ENCODE measurements around the gene APLP2.
"Not testable (repeated sequence)": the region's sequence is repeated elsewhere in the genome, so short reads cannot be mapped to it uniquely, and the experiment has no call there.

The APLP2 gene

DNA sequence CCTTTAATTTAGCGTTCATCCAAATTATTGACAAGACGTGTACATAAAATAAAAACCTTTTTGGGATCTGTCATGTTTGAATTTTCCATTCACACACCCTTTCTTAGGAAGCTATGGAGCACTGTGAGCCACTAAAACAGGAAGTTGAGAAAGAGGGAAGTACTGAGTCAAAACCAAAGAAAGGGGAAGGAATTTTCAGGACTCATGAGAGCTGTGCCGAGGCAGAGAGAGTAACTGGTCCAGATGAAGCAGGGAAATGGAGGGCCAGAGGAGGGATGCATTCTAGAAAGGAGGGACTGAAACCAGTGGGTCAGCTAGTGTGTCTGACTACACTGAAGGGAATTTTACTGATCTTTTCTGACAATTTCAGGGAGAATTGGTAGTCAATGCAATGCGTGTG lies 24.9 kb downstream of the APLP2 start:
- no peak for DNase-seq

DNA sequence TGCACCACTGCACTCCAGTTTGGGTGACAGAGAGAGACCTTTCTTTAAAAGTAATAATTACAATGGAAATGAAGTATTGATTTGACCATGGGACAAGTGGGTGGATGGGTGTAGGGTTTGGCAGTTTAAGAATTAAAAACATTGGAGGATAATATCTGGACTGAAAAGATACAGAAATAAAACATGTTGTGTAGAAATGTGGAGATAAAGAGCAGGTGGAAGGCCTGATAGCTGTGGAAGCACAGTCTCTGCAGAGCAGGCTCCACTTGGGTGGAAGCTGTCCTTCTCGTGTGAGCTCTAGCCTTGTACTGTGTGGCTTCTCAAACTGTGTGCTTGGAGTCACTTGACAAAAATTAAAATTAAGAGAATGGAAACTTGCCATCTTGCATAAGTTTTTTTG lies 25.6 kb downstream of the APLP2 start:
- DNase-seq: no peak

DNA sequence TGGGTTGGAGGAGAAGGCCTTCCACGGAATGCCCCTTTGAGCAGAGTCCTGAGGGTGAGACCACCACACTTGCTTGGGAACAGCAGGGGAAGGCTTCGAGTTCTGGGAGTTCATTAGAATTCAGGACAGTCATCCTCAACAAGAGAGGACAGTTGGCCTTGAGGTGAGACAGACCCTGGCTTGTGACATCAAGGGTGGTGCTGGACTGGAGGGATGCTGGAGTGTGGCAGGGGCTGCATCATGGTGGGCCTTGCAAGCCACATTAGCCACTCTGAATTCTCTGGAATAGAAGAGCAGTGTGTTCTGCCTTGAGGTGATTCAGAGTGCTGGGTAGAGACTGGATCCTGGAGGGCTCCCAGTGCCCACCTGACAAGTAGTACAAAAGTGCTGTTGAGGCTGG lies 26.3 kb downstream of the APLP2 start:
- no peak for DNase-seq

DNA sequence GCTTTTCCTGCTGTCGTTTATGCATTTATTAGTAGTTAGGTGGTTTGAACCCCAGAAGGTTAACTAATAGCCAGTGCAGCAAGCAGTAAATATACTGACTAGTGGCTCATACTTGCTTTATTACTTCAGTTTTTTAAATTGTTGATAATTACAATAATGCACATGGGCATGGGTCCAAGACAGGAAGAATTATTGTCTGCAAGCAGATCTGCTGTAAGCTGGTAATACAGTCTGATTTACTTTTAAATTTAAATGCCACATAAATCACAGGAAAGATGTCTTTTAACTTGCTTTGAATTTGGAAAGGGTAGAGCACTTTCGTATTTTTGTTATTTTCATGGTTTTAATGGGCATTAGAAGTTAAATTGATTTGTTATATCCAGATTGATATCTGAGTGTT lies 27.1 kb downstream of the APLP2 start:
- no peak for DNase-seq

DNA sequence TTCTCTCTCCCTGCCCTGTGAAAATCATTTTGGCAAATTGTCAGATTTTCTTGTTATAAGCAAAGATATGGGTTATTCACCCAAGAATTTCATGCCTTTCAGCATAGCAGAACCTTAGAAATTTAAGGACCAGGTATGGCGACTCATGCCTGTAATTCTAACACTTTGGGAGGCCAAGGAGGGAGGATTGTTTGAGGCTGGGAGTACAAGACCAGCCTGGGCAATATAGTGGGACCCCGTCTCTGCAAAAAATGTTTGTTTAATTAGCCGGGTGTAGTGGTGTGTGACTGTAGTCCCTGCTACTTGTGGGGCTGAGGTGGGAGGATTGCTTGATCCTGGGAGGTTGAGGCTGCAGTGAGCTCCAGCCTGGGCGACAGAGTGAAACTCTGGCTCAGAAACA lies 27.6 kb downstream of the APLP2 start:
- DNase-seq: no peak

DNA sequence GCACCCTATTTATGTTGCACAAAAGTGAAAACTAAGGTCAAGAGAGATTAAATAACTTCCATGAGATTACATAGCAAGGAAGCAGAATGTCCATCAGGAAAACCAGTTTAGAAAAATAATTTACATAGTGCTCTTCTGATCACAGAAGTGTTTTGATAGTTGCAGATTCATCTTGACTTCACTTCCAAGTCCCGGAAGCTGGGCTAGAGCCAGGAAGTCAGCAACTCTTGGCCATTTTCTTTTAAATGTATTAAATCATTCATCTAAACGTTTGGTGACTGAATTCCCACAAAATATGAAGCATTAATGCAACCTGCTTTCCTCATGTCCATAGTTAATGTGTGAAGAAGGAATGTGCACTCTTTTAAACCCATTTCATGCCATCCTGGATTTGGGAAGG lies 29.7 kb downstream of the APLP2 start:
- DNase-seq: peak in 1 of 2 experiments; percentile 36

DNA sequence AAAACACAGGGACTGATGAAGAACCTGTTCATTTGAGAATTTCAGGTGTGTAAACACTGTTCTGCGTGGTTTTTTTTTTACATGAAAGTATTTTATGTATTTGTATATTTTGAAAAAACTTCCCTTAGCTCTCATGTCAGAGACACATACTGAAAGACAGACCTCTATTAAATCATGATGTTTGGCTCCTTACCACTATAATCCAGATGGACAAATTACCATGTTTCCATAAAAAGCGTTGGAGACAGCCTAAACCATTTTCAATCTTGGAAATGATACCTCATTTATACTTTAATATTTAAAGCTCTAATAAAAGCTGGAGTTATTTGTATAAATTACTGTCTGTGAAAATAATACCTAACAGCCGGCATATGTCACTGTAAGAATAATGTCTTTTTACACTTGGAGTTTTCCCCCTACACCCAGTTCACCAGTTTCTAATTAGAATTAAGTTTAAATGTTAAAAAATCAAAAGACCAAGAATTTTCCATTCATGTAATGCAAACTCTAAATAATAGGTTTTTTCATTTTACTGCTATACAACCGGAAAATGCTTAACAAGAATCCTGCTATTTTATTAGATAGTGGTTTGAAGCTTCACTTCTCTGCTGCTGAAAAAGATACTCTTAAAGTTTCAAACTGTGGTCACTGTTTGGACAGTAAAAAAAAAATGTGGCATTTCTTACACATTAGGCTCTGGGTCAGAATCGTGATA lies 30.8 kb downstream of the APLP2 start:
- DNase-seq: peak in 1 of 2 experiments; percentile 54

DNA sequence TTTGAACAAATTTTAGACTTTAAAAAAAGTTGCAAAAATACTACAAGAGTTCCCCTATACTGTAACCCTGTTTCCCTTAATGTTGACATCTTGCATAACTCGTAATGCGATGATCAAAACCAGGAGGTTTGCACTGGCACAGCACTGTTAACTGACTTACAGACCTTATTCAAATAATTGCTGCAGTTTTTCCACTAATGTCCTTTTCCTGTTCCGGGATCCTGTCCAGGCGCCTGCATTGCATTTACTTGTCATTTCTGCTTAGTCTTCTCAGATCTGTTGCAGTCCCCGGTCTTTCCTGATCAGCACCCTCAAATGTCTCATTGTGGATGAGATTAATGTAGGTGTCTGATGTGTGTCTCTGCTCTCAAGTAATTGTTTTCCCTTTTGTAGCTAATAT lies 32.0 kb downstream of the APLP2 start:
- no peak for DNase-seq

DNA sequence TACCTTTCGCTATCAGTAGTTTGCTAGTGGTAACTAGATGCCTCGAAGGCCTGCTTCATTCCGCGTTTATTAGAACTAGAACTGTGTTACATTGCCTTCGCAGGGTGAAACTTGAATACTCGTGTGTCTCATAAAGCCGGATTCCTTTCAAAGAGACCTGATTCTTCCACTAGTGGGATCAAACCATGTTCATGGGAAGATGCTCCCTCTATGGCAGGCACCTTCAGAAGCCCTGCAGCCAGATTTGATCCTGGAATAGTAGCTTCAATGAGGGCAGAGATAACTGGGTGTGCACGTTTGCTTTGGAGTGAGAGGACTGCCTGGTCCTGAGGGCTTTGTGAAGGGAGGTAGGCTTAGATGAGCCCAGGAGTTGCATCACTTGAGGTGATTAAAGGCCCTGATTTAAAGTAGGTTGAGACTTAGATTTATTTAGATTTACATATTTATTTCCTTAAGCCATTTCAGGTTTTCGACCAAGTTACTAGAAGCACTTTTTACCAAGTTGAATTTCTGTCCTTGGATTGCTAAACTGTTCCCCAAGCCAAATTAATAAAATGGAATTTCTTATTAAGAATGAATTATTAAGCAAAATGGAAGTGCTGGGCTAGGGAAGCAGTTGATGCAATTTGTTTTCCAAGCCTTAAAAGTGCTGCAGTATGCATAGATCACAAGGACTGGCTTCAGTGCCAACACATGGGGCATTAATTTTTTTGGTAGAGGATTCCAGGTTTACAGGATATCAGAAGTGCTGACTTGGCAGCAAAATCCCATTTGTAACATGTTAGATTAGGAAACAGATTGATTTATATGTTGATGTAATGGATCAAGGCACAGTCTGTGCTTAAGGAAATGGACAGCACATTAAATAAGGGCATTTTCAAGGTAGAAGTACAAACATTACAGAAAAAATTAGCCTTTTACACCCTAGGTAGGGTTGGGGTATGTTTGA lies 32.9 kb downstream of the APLP2 start:
- peak; percentile 41 to 73 for DNase-seq

DNA sequence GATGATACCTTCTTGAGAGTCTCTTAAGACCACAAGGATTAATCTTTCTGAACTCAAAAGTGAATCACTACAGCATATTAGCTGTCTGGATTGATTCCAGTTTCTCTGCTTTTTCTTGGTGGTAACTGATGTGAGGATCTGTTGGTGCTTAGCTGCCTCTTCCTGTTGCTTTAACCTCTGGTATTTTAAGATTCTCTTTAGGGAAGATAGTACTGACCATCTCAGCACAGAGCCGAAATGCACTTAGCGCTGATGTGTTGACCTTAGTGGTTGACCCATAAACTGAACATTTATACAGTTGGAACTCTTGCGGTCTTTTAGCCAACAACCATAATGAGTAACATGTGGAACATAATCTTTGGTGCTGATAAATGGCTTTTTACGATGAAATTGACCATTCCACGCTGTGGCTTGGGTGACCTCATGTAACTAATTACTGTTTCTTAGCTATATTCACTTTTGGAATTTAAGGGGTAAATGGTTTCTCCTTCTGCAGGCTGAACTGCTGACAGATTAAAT lies 33.7 kb downstream of the APLP2 start:
- peak in 1 of 2 experiments; percentile 64 for DNase-seq

DNA sequence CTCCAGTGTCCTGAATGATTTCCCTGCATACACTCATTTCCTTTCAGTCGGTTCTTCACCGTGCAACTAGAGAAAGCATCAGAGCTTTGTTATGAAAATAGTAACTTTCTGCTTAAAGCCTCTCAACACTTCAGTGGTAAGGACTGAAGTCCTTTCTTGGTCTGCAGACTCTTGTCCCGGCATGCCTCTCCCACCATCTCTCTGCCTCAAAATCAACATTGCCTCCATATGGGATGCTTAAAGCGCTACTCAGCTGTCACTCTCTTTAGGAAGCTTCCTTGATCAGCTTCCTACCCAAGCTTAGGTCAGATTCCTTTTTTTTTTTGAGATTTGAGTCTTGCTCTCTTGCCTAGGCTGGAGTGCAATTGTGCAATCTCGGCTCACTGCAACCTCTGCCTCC lies 36.7 kb downstream of the APLP2 start:
- no peak for DNase-seq

DNA sequence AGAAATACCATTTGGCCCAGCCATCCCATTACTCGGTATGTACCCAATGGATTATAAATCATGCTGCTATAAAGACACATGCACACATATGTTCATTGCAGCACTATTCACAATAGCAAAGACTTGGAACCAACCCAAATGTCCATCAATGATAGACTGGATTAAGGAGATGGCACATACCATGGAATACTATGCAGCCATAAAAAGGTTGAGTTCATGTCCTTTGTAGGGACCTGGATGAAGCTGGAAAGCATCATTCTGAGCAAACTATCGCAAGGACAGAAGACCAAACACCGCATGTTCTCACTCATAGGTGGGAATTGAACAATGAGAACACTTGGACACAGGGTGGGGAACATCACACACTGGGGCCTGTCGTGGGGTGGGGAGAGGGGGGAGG lies 39.0 kb downstream of the APLP2 start:
- not testable (repeated sequence) for DNase-seq

DNA sequence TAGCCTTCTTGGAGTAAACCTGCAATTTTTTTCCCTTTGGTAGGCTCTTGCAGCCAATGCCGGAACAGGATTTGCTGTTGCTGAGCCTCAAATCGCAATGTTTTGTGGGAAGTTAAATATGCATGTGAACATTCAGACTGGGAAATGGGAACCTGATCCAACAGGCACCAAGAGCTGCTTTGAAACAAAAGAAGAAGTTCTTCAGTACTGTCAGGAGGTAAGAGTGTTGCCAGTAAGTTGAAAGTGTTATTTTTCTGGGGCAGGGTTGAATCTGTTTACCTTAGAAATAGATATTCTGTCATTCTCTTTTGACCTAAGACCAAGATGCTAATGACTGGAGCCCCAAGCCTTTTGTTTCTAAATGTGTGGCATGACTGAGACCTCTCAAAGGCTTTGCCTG lies 39.7 kb downstream of the APLP2 start:
- no peak for DNase-seq

DNA sequence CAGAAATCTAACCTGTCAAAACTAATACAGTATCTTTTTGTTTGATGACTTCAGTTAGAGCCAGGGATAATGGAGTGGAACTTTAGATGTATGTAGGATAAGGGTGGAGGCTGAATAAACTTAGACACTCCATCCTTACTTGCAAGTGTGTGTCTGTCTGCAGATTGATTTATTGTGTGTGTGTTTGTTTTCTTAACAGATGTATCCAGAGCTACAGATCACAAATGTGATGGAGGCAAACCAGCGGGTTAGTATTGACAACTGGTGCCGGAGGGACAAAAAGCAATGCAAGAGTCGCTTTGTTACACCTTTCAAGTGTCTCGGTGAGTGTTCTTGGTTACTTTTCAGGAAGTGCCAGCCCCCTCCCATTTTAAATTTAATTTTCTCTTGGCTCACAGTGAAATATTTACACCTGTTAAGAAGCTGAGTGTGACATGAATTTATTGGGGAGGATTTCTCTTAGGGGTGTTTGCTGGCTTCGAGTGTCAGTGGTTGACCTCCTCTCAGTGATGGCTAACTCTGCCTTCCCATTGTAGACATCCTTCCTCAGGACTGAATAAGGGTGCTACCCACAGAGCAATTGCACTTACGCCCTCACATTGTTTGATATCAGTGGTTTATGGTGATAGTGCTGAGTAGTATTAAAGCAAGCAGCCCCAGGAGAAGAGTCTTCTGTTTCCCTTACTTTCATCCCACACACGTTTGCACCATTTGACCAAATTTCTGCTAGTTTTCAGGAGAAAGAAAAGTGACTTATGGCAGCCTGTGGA lies 40.8 kb downstream of the APLP2 start:
- no peak for DNase-seq

DNA sequence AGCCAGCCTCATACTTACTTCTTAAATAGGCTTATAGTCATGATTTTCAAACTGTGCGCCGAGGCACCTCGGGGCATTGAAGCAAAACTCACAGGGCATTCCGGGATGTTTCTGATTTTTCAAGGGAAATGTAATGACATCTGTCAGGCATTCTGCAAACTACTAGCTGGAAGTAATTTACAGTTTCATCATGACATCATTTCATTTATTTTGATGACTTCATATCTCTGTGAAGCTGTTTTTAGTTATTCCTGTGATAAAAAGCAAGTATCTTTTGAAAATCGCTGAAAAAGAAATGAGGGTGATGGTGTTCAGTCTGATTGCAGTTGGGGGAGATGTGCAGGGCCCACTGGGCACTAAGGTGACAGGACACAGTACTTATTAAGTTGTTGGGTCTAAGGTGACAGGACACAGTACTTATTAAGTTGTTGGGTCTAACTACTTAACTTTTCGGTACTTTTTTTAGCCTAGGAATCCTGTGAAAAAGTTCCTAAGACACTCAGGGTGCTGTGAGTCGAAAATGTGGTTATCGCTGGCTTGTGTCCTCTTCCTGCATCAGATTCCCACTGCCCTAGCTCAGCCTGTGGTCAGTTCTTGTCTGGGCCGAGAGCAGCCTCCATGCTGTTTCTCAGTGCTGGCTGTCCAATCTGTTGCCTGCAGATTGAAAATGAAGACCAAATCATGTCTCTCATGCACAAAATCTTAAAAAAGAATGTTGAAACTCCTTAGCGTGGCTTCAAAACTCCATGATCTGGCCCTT lies 42.6 kb downstream of the APLP2 start:
- DNase-seq: no peak

DNA sequence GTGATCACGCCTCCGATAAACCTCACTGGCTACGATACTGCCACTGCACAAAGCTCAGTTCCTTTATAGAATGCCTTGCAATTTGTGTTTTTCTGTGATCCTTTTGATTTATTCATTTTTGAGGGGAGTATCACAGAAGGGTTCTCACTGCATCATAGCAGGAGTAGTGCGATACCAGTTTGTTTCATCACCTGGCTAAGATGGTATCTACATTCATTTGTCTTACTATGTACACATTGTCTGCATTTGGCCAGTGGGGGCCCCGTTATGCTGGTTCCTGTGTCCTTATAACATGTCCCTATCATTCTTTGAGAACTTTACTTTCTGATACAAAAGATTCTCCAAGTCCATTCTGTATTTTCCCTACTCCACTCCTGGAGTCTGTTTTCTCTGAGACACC lies 44.6 kb downstream of the APLP2 start:
- DNase-seq: no peak

DNA sequence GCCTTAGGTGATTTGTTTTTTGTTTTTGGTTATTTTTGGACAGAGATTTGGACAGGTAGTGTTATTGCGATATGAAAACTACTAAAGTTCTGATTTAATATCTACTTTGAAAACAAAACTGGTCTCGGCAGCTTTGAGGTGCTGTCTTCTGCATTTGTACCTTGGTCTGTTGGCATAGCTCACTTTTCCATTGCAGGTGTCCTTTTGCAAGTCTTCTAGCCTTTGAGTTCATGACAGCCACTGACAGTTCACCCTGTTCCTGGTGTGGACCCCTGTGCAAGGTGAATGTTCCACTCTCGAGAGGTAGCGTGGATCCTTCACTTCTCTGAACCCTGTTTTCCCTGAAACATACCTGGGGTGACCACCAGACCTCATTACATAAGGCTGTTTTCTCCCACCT lies 45.0 kb downstream of the APLP2 start:
- DNase-seq: no peak

DNA sequence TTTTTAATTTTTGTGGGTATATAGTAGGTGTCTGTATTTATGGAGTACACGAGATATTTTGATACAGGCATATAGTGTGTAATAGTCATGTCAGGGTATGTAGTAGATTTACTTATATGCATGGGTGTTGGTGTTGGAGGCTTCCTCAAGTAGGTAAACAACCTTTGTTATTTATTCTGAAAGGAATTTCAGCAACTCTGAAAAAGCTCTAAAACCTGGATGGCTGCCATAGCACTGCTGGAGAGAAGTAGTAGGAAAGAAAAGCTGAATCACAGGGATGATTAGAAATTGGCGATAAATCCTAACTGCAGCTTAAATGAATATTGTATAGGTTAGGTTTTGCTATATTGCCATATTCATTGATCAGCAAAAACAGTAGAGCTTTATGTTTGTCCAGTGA lies 45.5 kb downstream of the APLP2 start:
- peak in 1 of 2 experiments; percentile 60 for DNase-seq

DNA sequence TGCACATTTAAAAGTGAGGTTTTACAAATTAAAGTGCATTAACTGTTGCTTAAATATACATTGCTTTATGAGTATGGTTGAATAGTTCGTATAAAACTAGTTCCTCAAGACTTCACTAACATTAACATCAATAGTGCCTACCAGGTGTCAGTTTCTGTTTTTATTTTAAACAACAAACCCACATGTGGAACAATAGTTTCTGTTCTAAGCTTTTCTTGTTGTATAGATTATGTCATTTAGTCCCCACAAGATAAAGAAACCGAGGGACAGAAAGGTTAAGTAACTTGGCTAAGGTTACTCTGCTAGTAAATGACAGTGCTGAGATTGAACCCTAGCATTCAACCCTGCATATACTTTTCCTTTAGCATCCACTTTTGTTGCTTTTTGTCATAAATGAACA lies 48.5 kb downstream of the APLP2 start:
- DNase-seq: no peak

DNA sequence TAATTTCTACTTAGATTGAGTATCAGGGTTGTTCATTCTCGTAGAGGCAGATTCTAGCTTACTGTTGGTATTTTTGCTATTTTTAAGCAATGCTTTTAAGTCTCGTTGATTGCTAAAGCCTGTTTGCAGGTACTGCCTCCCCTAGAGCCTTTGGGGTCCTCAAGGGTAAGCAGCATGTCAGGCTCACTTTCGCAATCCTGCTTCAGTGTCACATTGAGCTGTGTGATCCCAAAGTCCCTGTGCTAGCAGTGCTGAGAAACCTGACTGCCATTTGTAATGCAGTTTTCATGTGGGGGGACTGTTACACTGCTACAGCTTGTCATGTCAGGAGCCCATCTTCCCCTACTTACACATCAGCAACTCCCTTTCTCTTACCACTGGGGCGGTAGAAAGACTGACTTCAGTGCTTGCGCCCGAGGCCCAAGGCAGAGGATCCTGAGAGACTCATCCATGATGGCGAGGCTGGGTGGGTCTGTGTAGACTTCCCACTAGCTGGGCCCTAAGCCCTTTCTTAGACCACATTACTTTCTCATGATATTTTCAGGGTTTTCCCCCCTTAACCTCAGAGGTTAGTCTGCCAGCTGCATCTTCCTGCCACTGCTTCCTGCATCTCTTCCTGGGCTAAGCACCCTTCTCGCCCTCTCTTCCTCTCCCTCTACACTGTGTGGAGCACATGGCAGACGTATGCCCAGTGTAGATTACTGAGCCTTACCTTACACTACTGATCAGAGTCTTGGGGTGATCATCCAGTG lies 49.1 kb downstream of the APLP2 start:
- DNase-seq: no peak

DNA sequence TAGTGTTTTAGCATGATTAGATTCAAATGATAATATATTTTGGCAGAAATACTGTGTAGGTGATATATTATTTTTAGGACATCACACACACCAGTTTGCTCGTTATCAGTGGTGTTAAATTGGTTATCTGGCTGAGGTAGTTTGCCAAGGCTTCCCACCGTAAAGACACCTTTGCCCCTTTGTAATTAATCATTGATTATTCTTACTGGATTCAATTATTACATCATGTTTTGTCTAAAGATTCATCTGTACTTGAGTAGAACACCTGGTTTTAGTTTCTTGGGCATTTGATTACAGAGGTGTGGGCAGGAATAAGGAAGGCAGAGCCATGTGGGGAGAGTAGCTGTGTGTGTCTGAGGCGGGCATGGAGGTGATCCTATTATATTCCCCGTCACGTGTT lies 50.4 kb downstream of the APLP2 start:
- DNase-seq: no peak
